ENCODE measurements around the gene CABLES1.

CABLES1 gene

DNA sequence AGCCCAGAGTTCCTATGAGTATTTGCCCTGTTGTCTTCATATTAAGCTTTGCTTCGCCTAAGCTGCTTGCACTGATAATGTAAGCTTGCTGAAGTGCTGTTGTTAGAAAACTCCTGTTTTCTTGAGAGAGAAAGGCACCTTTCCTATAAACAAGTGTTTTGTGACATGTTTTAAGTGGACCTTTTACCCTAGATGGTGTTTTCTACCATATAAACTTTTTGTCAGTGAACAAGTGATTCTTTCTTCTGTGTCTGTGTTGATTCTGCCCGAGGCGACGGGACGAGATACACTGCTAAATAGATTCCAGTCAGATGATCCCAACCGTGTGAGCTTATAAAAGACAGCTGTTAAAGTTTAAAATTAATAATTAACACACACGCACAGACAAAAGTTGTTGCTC lies 24.1 kb downstream of the CABLES1 start:
- Mint-ChIP-seq H3K9me3 (no peaks in the 10 kb centered on the region), H3K27me3 (ENCODE audit: low read depth) (peaks cover 11% of the 10 kb centered on the region), H3K36me3 (ENCODE audit: low read depth) (no peaks in the 10 kb centered on the region), H3K27ac (no peak overlapping the region), H3K4me3 (no peak overlapping the region), H3K4me1 (ENCODE audit: low read depth) (no peaks in the 10 kb centered on the region)

GRCh38 chr18:23162473-23162872 lies 27.2 kb downstream of the CABLES1 start:
- no peak overlapping the region for H3K4me3 Mint-ChIP-seq
- no peak overlapping the region for H3K27ac Mint-ChIP-seq
- H3K36me3 Mint-ChIP-seq (ENCODE audit: low read depth) = no peaks in the 10 kb centered on the region
- H3K27me3 Mint-ChIP-seq (ENCODE audit: low read depth) = peaks cover 15% of the 10 kb centered on the region
- no peaks in the 10 kb centered on the region for H3K4me1 Mint-ChIP-seq (ENCODE audit: low read depth)
- H3K9me3 Mint-ChIP-seq = no peaks in the 10 kb centered on the region

- H3K36me3 Mint-ChIP-seq (ENCODE audit: low read depth) = no peaks in the 10 kb centered on the region
- no peak overlapping the region for H3K4me3 Mint-ChIP-seq
- H3K4me1 Mint-ChIP-seq (ENCODE audit: low read depth) = no peaks in the 10 kb centered on the region
- peaks cover 15% of the 10 kb centered on the region for H3K27me3 Mint-ChIP-seq (ENCODE audit: low read depth)
- no peak overlapping the region for H3K27ac Mint-ChIP-seq
- H3K9me3 Mint-ChIP-seq = no peaks in the 10 kb centered on the region
Measured at GRCh38 chr18:23163786-23164533, 28.7 kb downstream of the CABLES1 start.

- no peaks in the 10 kb centered on the region for H3K4me1 Mint-ChIP-seq (ENCODE audit: low read depth)
- H3K4me3 Mint-ChIP-seq = no peak overlapping the region
- H3K36me3 Mint-ChIP-seq (ENCODE audit: low read depth) = no peaks in the 10 kb centered on the region
- H3K9me3 Mint-ChIP-seq = no peaks in the 10 kb centered on the region
- no peak overlapping the region for H3K27ac Mint-ChIP-seq
- H3K27me3 Mint-ChIP-seq (ENCODE audit: low read depth) = peaks cover 15% of the 10 kb centered on the region
Measured at GRCh38 chr18:23165271-23166068, 30.2 kb downstream of the CABLES1 start.

- Mint-ChIP-seq H3K4me1 (ENCODE audit: low read depth) (no peaks in the 10 kb centered on the region), H3K27me3 (ENCODE audit: low read depth) (peaks cover 18% of the 10 kb centered on the region), H3K36me3 (ENCODE audit: low read depth) (no peaks in the 10 kb centered on the region), H3K4me3 (no peak overlapping the region), H3K27ac (no peak overlapping the region), H3K9me3 (no peaks in the 10 kb centered on the region)
Measured at GRCh38 chr18:23166891-23167541, 31.7 kb downstream of the CABLES1 start.

DNA sequence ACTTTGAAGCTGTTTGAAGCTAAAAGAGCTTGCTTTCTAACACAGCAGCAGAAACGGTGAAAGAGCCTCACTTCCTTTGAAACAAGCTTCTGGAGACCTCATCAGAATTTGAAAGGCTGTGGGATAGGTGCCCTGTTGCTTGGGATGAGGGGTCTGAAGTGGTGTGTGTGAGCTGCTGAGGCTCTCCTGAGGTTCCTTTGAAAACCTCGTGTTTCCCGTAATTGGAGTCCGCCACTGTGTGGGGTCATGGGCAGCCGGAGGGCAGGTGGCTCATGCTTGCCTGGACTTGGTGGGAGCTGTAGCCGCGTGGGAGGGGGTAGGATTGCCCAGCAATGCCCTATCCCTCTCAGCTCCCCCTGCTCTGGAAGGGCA lies 34.4 kb downstream of the CABLES1 start:
- H3K27ac Mint-ChIP-seq = no peak overlapping the region
- no peaks in the 10 kb centered on the region for H3K9me3 Mint-ChIP-seq
- H3K4me3 Mint-ChIP-seq = no peak overlapping the region
- H3K27me3 Mint-ChIP-seq (ENCODE audit: low read depth) = peaks cover 15% of the 10 kb centered on the region
- H3K36me3 Mint-ChIP-seq (ENCODE audit: low read depth) = no peaks in the 10 kb centered on the region
- no peaks in the 10 kb centered on the region for H3K4me1 Mint-ChIP-seq (ENCODE audit: low read depth)

- H3K36me3 Mint-ChIP-seq (ENCODE audit: low read depth) = no peaks in the 10 kb centered on the region
- H3K4me1 Mint-ChIP-seq (ENCODE audit: low read depth) = no peaks in the 10 kb centered on the region
- H3K9me3 Mint-ChIP-seq = no peaks in the 10 kb centered on the region
- H3K27me3 Mint-ChIP-seq (ENCODE audit: low read depth) = peaks cover 15% of the 10 kb centered on the region
- no peak overlapping the region for H3K27ac Mint-ChIP-seq
- H3K4me3 Mint-ChIP-seq = no peak overlapping the region
Measured at GRCh38 chr18:23170137-23170536, 34.9 kb downstream of the CABLES1 start.

DNA sequence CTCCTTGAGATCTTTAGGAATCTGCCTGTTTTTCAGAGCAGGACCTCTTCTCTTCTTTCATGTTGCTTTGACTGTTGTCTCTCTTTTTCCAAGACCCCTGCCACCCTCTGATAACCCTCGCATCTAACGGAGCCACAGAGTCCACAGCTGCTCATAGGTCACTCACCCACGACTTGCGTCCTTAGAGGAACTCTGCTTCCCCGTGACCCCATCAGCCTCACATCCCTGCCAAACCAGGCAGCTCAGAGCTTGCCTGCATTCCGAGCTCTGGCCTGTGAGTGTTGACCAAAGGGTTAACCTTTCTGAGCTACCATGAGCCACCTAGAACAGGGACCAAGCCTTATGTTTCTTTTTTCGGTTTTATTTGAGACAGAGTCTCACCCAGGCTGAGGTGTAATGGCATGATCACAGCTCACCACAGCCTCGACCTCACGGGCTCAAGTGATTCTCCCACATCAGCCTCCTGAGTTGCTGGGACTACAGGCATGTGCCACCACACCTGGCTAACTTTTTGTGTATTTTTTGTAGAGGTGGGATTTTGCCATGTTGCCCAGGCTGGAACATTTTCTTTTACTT lies 36.4 kb downstream of the CABLES1 start:
- peaks cover 15% of the 10 kb centered on the region for H3K27me3 Mint-ChIP-seq (ENCODE audit: low read depth)
- no peak overlapping the region for H3K4me3 Mint-ChIP-seq
- no peaks in the 10 kb centered on the region for H3K4me1 Mint-ChIP-seq (ENCODE audit: low read depth)
- no peak overlapping the region for H3K27ac Mint-ChIP-seq
- H3K9me3 Mint-ChIP-seq = no peaks in the 10 kb centered on the region
- H3K36me3 Mint-ChIP-seq (ENCODE audit: low read depth) = no peaks in the 10 kb centered on the region

- Mint-ChIP-seq H3K4me1 (ENCODE audit: low read depth) (no peaks in the 10 kb centered on the region), H3K27ac (no peak overlapping the region), H3K36me3 (ENCODE audit: low read depth) (no peaks in the 10 kb centered on the region), H3K27me3 (ENCODE audit: low read depth) (peaks cover 11% of the 10 kb centered on the region), H3K4me3 (no peak overlapping the region), H3K9me3 (no peaks in the 10 kb centered on the region)
Measured at GRCh38 chr18:23172591-23173380, 37.5 kb downstream of the CABLES1 start.

- H3K9me3 Mint-ChIP-seq = no peaks in the 10 kb centered on the region
- H3K4me3 Mint-ChIP-seq = no peak overlapping the region
- no peaks in the 10 kb centered on the region for H3K4me1 Mint-ChIP-seq (ENCODE audit: low read depth)
- H3K27ac Mint-ChIP-seq = no peak overlapping the region
- H3K36me3 Mint-ChIP-seq (ENCODE audit: low read depth) = no peaks in the 10 kb centered on the region
- H3K27me3 Mint-ChIP-seq (ENCODE audit: low read depth) = peaks cover 11% of the 10 kb centered on the region
Measured at GRCh38 chr18:23173912-23174311, 38.6 kb downstream of the CABLES1 start.

DNA sequence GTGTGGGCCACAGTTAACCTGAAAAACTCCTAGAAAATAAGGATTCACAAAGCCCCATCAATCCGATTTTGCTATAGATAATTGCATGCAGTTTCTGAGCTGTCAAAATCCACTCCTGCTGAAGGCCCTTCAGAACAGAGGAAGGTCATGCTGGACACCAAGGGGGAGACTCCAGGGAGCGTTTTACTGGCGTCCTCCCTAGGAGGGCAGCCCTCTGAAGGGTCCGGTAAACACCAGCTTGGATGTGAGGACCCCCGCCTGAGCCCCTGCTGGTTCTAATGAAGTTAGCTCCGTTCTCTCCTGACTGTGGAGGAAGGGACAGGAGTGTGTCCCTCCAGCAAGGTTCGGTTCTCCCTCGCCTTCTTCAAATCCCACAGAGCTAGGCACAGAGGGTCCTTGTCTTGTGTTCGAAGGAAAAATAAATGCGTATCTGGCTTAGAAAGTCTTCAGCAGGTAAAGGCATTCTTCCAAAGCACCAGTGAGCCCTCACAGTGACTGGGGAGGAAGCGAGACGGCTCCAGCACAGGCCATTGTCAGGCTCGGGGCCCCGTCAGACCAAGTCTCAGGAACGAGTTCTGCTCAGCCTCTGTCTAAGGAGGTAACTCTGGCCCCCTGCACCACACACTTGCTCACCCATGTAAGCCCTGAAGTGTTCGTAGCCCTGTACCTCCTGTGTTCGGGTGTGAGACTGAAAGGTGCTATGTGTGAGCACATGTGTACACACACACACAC lies 41.6 kb downstream of the CABLES1 start:
- Mint-ChIP-seq H3K9me3 (no peaks in the 10 kb centered on the region), H3K27me3 (ENCODE audit: low read depth) (peaks cover 10% of the 10 kb centered on the region), H3K4me1 (ENCODE audit: low read depth) (peaks cover 7% of the 10 kb centered on the region), H3K27ac (no peak overlapping the region), H3K4me3 (no peak overlapping the region), H3K36me3 (ENCODE audit: low read depth) (no peaks in the 10 kb centered on the region)

- H3K36me3 Mint-ChIP-seq (ENCODE audit: low read depth) = no peaks in the 10 kb centered on the region
- H3K27ac Mint-ChIP-seq = no peak overlapping the region
- H3K9me3 Mint-ChIP-seq = no peaks in the 10 kb centered on the region
- peaks cover 7% of the 10 kb centered on the region for H3K4me1 Mint-ChIP-seq (ENCODE audit: low read depth)
- no peak overlapping the region for H3K4me3 Mint-ChIP-seq
- peaks cover 5% of the 10 kb centered on the region for H3K27me3 Mint-ChIP-seq (ENCODE audit: low read depth)
Measured at GRCh38 chr18:23177433-23178072, 42.3 kb downstream of the CABLES1 start.

DNA sequence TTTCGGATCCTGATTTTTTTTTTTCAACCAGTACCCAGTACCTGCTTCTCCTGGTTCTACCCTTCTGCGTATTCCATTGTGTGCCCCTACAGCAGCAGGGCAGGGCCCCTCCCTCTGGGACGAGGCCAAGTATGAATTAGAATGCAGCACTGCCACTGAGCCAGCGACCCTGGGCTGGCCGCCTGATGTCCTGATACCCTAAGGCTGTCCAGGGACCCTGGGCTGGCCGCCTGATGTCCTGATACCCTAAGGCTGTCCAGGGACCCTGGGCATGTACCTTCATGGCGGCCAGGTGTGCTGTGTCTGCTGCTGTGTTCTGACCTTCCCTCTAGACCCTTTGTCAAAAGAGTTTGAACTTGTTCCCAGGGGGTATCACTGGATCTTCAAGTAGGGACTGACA lies 42.9 kb downstream of the CABLES1 start:
- H3K4me1 Mint-ChIP-seq (ENCODE audit: low read depth) = peaks cover 7% of the 10 kb centered on the region
- H3K27me3 Mint-ChIP-seq (ENCODE audit: low read depth) = no peaks in the 10 kb centered on the region
- no peaks in the 10 kb centered on the region for H3K36me3 Mint-ChIP-seq (ENCODE audit: low read depth)
- H3K4me3 Mint-ChIP-seq = no peak overlapping the region
- no peaks in the 10 kb centered on the region for H3K9me3 Mint-ChIP-seq
- no peak overlapping the region for H3K27ac Mint-ChIP-seq

Data from T-helper 1 cell treated with Interleukin-12 subunit alpha and Interleukin-12 subunit beta and Interleukin-4 antibody, amounts not matched to agents 30 μg/mL and 1 μg/mL, for 36 hours (primary cell).